Measurements from ENCODE around the gene ZNF580.
A peak's percentile ranks its signal among the peaks of the same experiment; 100 is the strongest.

The ZNF580 gene

GRCh38 chr19:55652311-55653128, 11.7 kb downstream of the ZNF580 start:
- DNase-seq (ENCODE audit: low spot score), result no peak
- TF ChIP-seq CTCF (IDR thresholded peaks at IDR 0.05; ENCODE audit: extremely low read depth, missing control alignments), result no peak

GRCh38 chr19:55653651-55654322, 13.0 kb downstream of the ZNF580 start:
- TF ChIP-seq CTCF (IDR thresholded peaks at IDR 0.05; ENCODE audit: extremely low read depth, missing control alignments), result peak; percentile 100
- peak; percentile 95 for DNase-seq (ENCODE audit: low spot score)

GRCh38 chr19:55654323-55654867, 13.6 kb downstream of the ZNF580 start:
- no peak for TF ChIP-seq CTCF (IDR thresholded peaks at IDR 0.05; ENCODE audit: extremely low read depth, missing control alignments)
- DNase-seq (ENCODE audit: low spot score), result peak; percentile 95

GRCh38 chr19:55654868-55655647, 14.3 kb downstream of the ZNF580 start, which contains the start of gene U2AF2:
Gene U2AF2, plus strand, starts transcription at chr19:55655035. Its CDS starts 70 bp downstream, at chr19:55655105.
- DNase-seq (ENCODE audit: low spot score), result peak; percentile 98
- TF ChIP-seq CTCF (IDR thresholded peaks at IDR 0.05; ENCODE audit: extremely low read depth, missing control alignments), result no peak

- no peak for TF ChIP-seq CTCF (IDR thresholded peaks at IDR 0.05; ENCODE audit: extremely low read depth, missing control alignments)
Observed at GRCh38 chr19:55655648-55656040, 14.8 kb downstream of the ZNF580 start.

GRCh38 chr19:55656552-55656951, 15.8 kb downstream of the ZNF580 start:
- no peak for DNase-seq (ENCODE audit: low spot score)
- no peak for TF ChIP-seq CTCF (IDR thresholded peaks at IDR 0.05; ENCODE audit: extremely low read depth, missing control alignments)

More at GRCh38 chr19:55655648-55656040, 14.8 kb downstream of the ZNF580 start:
- no peak for DNase-seq (ENCODE audit: low spot score)
